ENCODE measurements around the gene SPINK8. TPM values are rescaled to one million over a fixed set of nuclear protein-coding genes. Genes with fewer than 3 reads are reported as not detected.

The SPINK8 gene
- total and polyA plus RNA-seq, 2 donors (not counting 1 experiment from before 2014, with no cell fraction given) = not detected

- Histone ChIP-seq H3K79me2 (ENCODE audit: control insufficient read depth, insufficient read depth, low read length) (peaks cover 13% of the 10 kb centered on the region), H3K4me3 (ENCODE audit: control extremely low read depth in 1 of 5, extremely low read depth in 1 of 5, insufficient read depth in 1 of 5, low read depth in 2 of 5, low read length in 4 of 5) (peak within 1 kb of the TSS; percentile 41 to 90 (median 82)), H3K36me3 (replicated peaks in 1 of 2; ENCODE audit: control extremely low read depth in 1 of 2, control insufficient read depth in 1 of 2, extremely low read depth in 1 of 2, insufficient read depth in 2 of 2, low read length in 1 of 2) (peaks cover 10 to 21% of the 10 kb centered on the region in 2 experiments), H3K9ac (ENCODE audit: low read length) (peak within 1 kb of the TSS; percentile 99), H3K27ac (ENCODE audit: low read length in 2 of 2) (peak within 1 kb of the TSS; percentile 92 to 96), H3K27me3 (replicated peaks in 1 of 4; ENCODE audit: control extremely low read depth in 1 of 4, control insufficient read depth in 3 of 4, insufficient read depth in 4 of 4, low read length in 3 of 4) (no peaks in the 10 kb centered on the region), H3K4me2 (replicated peaks; ENCODE audit: low read depth, low read length, poor library complexity, severe bottlenecking) (peak within 1 kb of the TSS; percentile 88), H2AFZ (ENCODE audit: insufficient read depth, low read depth, low read length, poor library complexity, severe bottlenecking) (peak within 1 kb of the TSS; percentile 100), H4K20me1 (ENCODE audit: control insufficient read depth, insufficient read depth, low read length, poor library complexity, severe bottlenecking) (no peaks in the 10 kb centered on the region), H3K4me1 (ENCODE audit: control insufficient read depth in 2 of 2, insufficient read depth in 2 of 2, low read length in 2 of 2) (peaks cover 17 to 25% of the 10 kb centered on the region in 2 donors), H3K9me3 (ENCODE audit: control extremely low read depth in 1 of 3, control insufficient read depth in 2 of 3, insufficient read depth in 1 of 3, low read length in 2 of 3) (no peaks in the 10 kb centered on the region)
- ChIA-PET POLR2A (interaction anchor here (0.6 to 1.7 kb wide), 7 partner anchors 60 to 703 kb away, joined by 3 to 10 read pairs (median 3); partner anchors contain the start of genes CCDC51, PFKFB4, TMA7 and ZNF589), CTCF (interaction anchor here (0.7 to 2.1 kb wide), 5 partner anchors 17 to 139 kb away, joined by 3 to 20 read pairs (median 7); partner anchors contain the start of genes CCDC51, TMA7 and ZNF589)
- ATAC-seq (ENCODE audit: low read depth) = peak; percentile 91
- intact Hi-C loops (cut with micrococcal nuclease) = loop anchor here (1.0 to 10.0 kb wide), 6 partner anchors 60 to 706 kb away; partner anchors contain the start of genes ATRIP, CCDC51, CDC25A and PFKFB4
- H3K4me3 Mint-ChIP-seq = peak within 1 kb of the TSS; percentile 97
- H3K9me3 Mint-ChIP-seq (ENCODE audit: insufficient read depth) = no peaks in the 10 kb centered on the region
- H3K27me3 Mint-ChIP-seq = no peaks in the 10 kb centered on the region
- TF ChIP-seq CTCF (IDR thresholded peaks at IDR 0.05) = no peak
- no peak for TF ChIP-seq EZH2 (IDR thresholded peaks at IDR 0.05; ENCODE audit: borderline replicate concordance, insufficient read depth, low read depth, low read length, poor library complexity, severe bottlenecking)
- DNase-seq = peak; percentile 94
- peaks cover 55% of the 10 kb centered on the region for H3K4me1 Mint-ChIP-seq
- peak within 1 kb of the TSS; percentile 99 for H3K27ac Mint-ChIP-seq
- WGBS (ENCODE audit: insufficient coverage) = under 1% methylated on average over 70 of the region's 70 CpGs
Observed at GRCh38 chr3:48301020-48301799, 32.3 kb downstream of the SPINK8 start, which contains the start of gene NME6. Gene NME6, minus strand, starts transcription at chr3:48301367.

All from B cell (primary cell).